NT2/D1 (cell line): Measurements from ENCODE around the gene MAP4K1.

Experiments used
- SUZ12 ChIP-seq: IDR thresholded peaks from 2 replicates; pipeline ENCODE4 v1.6.1; 2011; ENCODE audit not compliant: insufficient read length, insufficient read depth; ENCODE audit errors: extremely low read depth
- YY1 ChIP-seq: IDR thresholded peaks from 2 replicates; pipeline ENCODE4 v1.6.1; 2011; ENCODE audit not compliant: insufficient read length, insufficient read depth
- ZNF274 ChIP-seq: IDR thresholded peaks from 2 replicates; pipeline ENCODE4 v1.6.1; 2011; ENCODE audit warnings: mild to moderate bottlenecking, low read depth, low read length

GRCh38 chr19:38615007-38615581 lies 2.7 kb downstream of the MAP4K1 start:
- no peak for TF ChIP-seq SUZ12
- TF ChIP-seq YY1: no peak
- no peak for TF ChIP-seq ZNF274
